Body of pancreas (tissue), 4 donors: Measurements from ENCODE around the gene MERTK.
"Not testable (repeated sequence)": the region's sequence is repeated elsewhere in the genome, so short reads cannot be mapped to it uniquely, and the experiment has no call there.

Experiments used
- POLR2A ChIP-seq, 3 donors: fragments of 450-650 bp; IDR thresholded peaks; one replicate each; pipeline ENCODE4 v1.6.1; 2016; ENCODE audit warnings: antibody characterized with exemption in 3 of 3, mild to moderate bottlenecking in 2 of 3
- TF ChIP-seq, protein P1 (sequence below), 7 experiments: fragments of 450-650 bp in 4 of 7; fragments of 200-600 bp in 3 of 7; sonication (generic) in 3 of 7; IDR thresholded peaks; one replicate each; pipeline ENCODE4 v1.5.1; 2016 to 2019; ENCODE audit warnings: antibody characterized with exemption in 7 of 7

DNA sequence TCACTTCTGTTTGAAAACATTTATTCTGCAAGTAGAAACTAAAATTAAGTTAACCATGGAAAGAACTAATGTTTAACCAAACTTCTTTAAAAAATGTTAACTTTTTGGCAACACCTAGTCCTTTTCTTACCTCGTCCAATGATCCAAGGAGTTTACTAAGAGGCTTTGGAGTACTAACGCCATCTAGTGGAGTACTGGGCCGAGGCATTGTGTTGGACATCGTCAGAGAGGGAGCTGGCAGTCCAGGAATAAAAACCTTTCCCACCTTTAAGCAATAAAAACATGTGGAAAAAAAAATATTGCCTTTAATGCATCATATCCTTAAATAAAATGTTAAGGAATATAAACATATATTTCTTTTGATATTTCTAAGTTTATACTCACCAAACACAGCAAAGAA lies 47.8 kb upstream of the MERTK start:
- TF ChIP-seq, protein P1, sequence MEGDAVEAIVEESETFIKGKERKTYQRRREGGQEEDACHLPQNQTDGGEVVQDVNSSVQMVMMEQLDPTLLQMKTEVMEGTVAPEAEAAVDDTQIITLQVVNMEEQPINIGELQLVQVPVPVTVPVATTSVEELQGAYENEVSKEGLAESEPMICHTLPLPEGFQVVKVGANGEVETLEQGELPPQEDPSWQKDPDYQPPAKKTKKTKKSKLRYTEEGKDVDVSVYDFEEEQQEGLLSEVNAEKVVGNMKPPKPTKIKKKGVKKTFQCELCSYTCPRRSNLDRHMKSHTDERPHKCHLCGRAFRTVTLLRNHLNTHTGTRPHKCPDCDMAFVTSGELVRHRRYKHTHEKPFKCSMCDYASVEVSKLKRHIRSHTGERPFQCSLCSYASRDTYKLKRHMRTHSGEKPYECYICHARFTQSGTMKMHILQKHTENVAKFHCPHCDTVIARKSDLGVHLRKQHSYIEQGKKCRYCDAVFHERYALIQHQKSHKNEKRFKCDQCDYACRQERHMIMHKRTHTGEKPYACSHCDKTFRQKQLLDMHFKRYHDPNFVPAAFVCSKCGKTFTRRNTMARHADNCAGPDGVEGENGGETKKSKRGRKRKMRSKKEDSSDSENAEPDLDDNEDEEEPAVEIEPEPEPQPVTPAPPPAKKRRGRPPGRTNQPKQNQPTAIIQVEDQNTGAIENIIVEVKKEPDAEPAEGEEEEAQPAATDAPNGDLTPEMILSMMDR (IDR thresholded peaks at IDR 0.05): peak; percentile 9 to 63 (median 20)
- TF ChIP-seq POLR2A (IDR thresholded peaks at IDR 0.05): not testable (repeated sequence)
